KMS-11 (cell line): ENCODE results near the gene THYN1.

ENCODE experiments used
- H2AFZ ChIP-seq: fragments of 200-600 bp; sonication (generic); 2 replicates; pipeline ENCODE4 v1.6.1; 2016; ENCODE audit warnings: antibody characterized with exemption, mixed run types, low read depth
- H3K27ac ChIP-seq: fragments of 200-600 bp; sonication (generic); 2 replicates; pipeline ENCODE4 v1.6.1; 2016; ENCODE audit warnings: mild to moderate bottlenecking, mixed run types
- H3K27me3 ChIP-seq: fragments of 200-600 bp; sonication (generic); 2 replicates; pipeline ENCODE4 v1.6.1; 2017; ENCODE audit warnings: mild to moderate bottlenecking, low read depth, mixed run types, moderate library complexity; ENCODE audit not compliant: insufficient read depth
- H3K36me3 ChIP-seq: fragments of 200-600 bp; sonication (generic); 2 replicates; pipeline ENCODE4 v1.6.1; 2017; ENCODE audit warnings: mild to moderate bottlenecking, mixed run types; ENCODE audit not compliant: insufficient read depth
- H3K4me1 ChIP-seq: fragments of 200-600 bp; sonication (generic); 2 replicates; pipeline ENCODE4 v1.6.1; 2016; ENCODE audit warnings: mild to moderate bottlenecking, low read depth, mixed run types; ENCODE audit not compliant: poor library complexity, severe bottlenecking
- H3K4me2 ChIP-seq: fragments of 200-600 bp; sonication (generic); 2 replicates; pipeline ENCODE4 v1.7.0; 2016; ENCODE audit warnings: mild to moderate bottlenecking, mixed run types
- H3K4me3 ChIP-seq: fragments of 200-600 bp; sonication (generic); IDR thresholded peaks from 2 replicates; pipeline ENCODE4 v1.6.1; 2017; ENCODE audit warnings: low read depth, low read length, mixed read lengths; ENCODE audit not compliant: insufficient read depth
- H3K79me2 ChIP-seq: fragments of 200-600 bp; sonication (generic); 2 replicates; pipeline ENCODE4 v1.6.1; 2016; ENCODE audit warnings: low read depth, mixed run types; ENCODE audit not compliant: insufficient read depth
- H3K9ac ChIP-seq: fragments of 200-600 bp; sonication (generic); 2 replicates; pipeline ENCODE4 v1.6.1; 2016; ENCODE audit warnings: mild to moderate bottlenecking, mixed run types
- H4K20me1 ChIP-seq: fragments of 200-600 bp; sonication (generic); 2 replicates; pipeline ENCODE4 v1.6.1; 2016; ENCODE audit warnings: mild to moderate bottlenecking, mixed run types; ENCODE audit not compliant: insufficient read depth
- CTCF ChIP-seq: fragments of 200-600 bp; sonication (generic); conservative IDR thresholded peaks from 2 replicates; pipeline ENCODE4 v1.6.1; 2017; ENCODE audit warnings: low read depth, mild to moderate bottlenecking, antibody characterized with exemption, low read length, moderate library complexity, mixed read lengths

THYN1 gene

DNA sequence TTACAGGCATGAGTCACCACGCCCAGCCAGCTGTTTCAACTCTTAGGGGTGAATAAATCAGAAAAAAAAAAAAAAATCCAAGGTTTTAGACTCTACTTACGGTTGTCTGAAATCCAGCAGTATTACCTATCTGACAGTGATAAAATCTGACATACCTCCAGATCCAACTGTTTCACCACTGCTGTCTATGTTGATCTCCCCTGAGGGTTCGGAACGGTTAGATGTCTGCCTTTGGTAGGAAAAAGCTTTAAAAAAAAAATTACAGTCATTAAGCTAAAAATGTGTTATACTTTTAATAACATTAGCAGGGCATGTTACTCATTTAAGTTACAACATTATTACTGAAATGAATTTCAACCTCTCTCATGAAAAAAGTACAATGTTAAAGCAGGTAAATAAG lies 50.5 kb downstream of the THYN1 start:
- no peak overlapping the region for H3K27ac ChIP-seq
- no peak overlapping the region for H3K4me3 ChIP-seq
- H3K4me2 ChIP-seq, result no peak overlapping the region
- H3K36me3 ChIP-seq, result 0 out of 2 replicates have a peak, but pooled peaks cover 4% of the 10 kb centered on the region
- TF ChIP-seq CTCF, result no peak
- no peaks in the 10 kb centered on the region for H4K20me1 ChIP-seq
- H3K4me1 ChIP-seq, result no peaks in the 10 kb centered on the region
- no peaks in the 10 kb centered on the region for H3K27me3 ChIP-seq
- no peak overlapping the region for H3K9ac ChIP-seq
- H2AFZ ChIP-seq, result no peak overlapping the region
- no peaks in the 10 kb centered on the region for H3K79me2 ChIP-seq

GRCh38 chr11:134200688-134201087 lies 52.5 kb downstream of the THYN1 start:
- no peak overlapping the region for H3K4me2 ChIP-seq
- no peaks in the 10 kb centered on the region for H4K20me1 ChIP-seq
- H3K9ac ChIP-seq, result no peak overlapping the region
- 0 out of 2 replicates have a peak, but pooled peaks cover 4% of the 10 kb centered on the region for H3K36me3 ChIP-seq
- no peak overlapping the region for H3K4me3 ChIP-seq
- no peak for TF ChIP-seq CTCF
- no peaks in the 10 kb centered on the region for H3K27me3 ChIP-seq
- no peaks in the 10 kb centered on the region for H3K79me2 ChIP-seq
- no peak overlapping the region for H3K27ac ChIP-seq
- H2AFZ ChIP-seq, result no peak overlapping the region
- no peaks in the 10 kb centered on the region for H3K4me1 ChIP-seq

DNA sequence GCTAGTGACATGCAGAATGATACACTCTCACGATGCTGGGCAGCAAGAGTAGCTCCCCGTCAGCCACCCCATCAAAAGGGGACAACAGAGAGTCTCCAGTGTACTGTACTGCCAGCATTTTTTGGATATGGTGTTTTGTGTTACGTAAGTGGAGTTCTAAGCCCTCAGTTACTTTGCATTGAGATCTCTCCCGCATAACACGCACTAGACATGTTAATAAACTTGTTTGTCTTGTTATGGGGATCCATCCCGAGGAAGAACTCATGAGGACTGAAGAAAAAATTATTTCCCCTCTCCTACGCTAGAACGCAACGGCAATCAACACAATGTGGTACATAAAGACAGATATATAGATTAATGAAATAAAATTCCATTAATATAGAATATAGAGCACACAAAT lies 53.6 kb downstream of the THYN1 start:
- Histone ChIP-seq H4K20me1 (no peaks in the 10 kb centered on the region), H2AFZ (no peak overlapping the region), H3K27ac (no peak overlapping the region), H3K4me1 (no peaks in the 10 kb centered on the region), H3K4me2 (no peak overlapping the region), H3K9ac (no peak overlapping the region), H3K4me3 (no peak overlapping the region), H3K36me3 (0 out of 2 replicates have a peak, but pooled peaks cover 4% of the 10 kb centered on the region), H3K79me2 (no peaks in the 10 kb centered on the region), H3K27me3 (no peaks in the 10 kb centered on the region)
- TF ChIP-seq CTCF, result no peak
